G401.6 (cell line): ENCODE measurements around the gene SLC26A11.
"Not testable (repeated sequence)": the region's sequence is repeated elsewhere in the genome, so short reads cannot be mapped to it uniquely, and the experiment has no call there.

Experiments used
- FAIRE-seq: peaks from 2 replicates; lab custom pipeline; 2012; peaks lifted over from hg19 to GRCh38; lab: Jason Lieb, UNC

The SLC26A11 gene

GRCh38 chr17:80196652-80197051, 23.6 kb upstream of the SLC26A11 start:
- no peak for FAIRE-seq

- FAIRE-seq: no peak
Observed at GRCh38 chr17:80198144-80198661, 22.0 kb upstream of the SLC26A11 start.

DNA sequence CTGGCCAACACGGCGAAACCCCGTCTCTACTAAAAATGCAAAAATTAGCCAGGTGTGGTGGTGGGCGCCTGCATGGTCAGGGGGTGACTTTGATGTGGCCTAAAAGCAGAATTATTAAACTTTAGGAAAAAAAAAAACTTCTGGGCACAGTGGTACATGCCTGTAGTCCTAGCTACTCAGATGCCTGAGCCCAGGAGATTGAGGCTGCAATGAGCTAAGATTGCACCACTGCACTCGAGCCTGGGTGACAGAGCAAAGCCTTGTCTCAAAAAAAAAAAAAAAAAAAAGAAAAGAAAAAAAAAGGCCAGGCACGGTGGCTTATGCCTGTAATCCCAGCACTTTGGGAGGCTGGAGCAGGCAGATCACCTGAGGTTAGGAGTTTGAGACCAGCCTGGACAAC, 20.9 kb upstream of the SLC26A11 start:
- FAIRE-seq: not testable (repeated sequence)

DNA sequence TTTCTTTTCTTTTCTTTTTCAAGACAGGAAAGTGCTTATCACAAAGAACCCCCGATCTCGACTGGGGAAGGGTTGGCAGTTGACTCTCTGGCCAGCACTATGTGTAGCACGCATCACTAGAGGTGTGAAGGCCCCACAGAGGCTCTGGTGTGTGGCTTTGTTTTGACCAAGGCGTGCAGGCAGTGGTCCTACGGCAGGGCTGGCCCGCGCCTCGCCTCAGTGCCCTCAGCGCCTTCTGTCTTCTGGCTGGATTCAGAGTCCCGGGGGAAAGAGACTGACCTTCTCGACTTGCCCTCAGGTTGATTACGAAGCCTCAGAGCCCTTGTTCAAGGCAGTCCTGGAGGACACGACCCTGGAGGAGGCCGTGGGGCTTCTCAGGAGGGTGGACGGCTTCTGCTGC, 18.8 kb upstream of the SLC26A11 start:
- FAIRE-seq: no peak

DNA sequence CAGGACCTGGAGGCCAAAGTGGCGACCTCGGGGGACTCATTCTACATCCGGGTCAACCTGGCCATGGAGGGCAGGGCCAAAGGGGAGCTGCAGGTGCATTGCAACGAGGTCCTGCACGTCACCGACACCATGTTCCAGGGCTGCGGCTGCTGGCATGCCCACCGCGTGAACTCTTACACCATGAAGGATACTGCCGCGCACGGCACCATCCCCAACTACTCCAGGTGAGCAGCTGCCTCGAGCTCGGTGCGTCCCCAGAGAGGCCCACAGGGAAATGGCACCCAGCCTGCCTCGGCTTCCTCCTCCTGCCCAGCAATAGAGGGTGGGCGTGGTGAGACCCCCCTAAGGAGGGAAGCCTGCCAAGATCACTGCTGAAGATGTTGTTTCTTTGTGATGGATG, 18.0 kb upstream of the SLC26A11 start:
- FAIRE-seq: no peak

DNA sequence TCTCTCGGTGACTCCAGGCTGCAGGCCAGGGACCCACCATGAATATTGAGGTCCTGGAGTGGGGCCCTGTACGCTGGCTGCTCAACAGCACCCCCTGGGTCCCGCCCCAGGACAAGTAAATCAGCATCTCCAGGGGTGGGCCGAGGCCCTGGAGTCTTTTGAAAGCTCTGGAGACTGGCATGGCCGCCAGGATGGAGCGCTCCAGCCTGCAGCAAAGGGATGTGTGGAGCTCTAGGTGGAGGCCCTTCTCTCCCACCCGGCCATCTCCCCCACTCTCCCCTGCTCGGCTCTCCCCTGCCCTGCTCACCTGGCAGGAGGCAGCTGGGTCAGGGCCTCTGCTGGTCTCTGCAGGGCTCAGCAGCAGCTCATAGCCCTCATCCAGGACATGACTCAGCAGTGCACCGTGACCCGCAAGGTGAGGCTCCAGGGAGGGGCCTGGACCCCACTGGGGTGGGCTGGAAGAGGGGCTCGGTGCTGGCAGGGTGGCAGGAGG, 16.7 kb upstream of the SLC26A11 start:
- FAIRE-seq: no peak

- no peak for FAIRE-seq
Observed at GRCh38 chr17:80204626-80205468, 15.4 kb upstream of the SLC26A11 start.

GRCh38 chr17:80205811-80206210, 14.4 kb upstream of the SLC26A11 start:
- no peak for FAIRE-seq

DNA sequence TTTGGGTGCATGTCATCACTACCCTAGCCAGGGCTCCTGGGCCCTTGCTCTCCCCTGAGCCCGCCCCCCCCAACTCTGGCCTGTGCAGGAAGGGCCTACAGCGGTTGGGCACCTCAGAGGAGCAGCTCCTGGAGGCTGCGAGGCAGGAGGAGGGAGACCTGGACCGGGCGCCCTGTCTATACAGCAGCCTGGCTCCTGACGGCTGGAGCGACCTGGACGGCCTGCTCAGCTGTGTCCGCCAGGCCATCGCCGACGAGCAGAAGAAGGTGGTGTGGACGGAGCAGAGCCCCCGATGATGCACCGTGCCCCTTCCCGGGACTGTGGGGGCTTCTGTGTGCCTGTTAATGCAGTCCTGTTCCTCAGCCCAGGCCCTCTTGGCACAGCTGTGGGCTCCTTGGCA, 12.2 kb upstream of the SLC26A11 start:
- no peak for FAIRE-seq

- FAIRE-seq: no peak
Observed at GRCh38 chr17:80209765-80210164, 10.5 kb upstream of the SLC26A11 start.

DNA sequence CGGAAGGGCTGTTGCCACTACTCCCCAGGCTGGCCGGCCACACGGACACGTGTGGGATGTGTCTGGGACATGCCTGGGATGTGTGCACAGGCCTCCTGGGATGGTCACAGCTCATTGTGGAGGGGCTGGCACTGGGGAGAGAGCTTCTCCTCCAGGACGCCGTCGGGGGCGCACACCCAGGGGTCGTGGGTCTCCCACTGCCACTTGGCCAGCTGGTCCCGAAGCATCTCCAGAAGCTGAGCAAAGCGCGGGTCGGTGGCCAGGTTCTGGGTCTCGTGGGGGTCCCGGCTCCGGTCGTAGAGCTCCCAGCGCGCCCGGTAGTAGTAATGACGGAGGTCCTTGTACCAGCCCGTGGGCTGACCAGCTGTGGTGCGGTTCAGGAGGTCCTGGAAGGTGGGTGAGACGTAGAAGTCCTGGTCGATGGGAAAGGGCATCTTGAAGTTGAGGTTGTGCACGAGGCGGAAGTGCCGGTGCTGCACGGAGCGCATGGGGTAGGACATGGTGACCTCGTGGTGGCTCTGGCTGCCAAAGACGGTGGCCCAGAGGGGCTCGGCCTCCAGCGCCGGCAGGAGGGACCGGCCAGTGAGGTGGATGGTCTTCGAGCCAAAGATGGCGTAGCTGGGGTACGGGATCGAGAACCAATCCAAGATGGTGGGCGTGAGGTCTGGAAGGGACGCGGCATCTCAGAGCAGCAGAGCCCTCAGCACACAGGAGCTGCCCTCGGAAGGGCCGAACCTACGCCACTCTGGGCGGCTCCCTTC, 9.7 kb upstream of the SLC26A11 start:
- FAIRE-seq: no peak

DNA sequence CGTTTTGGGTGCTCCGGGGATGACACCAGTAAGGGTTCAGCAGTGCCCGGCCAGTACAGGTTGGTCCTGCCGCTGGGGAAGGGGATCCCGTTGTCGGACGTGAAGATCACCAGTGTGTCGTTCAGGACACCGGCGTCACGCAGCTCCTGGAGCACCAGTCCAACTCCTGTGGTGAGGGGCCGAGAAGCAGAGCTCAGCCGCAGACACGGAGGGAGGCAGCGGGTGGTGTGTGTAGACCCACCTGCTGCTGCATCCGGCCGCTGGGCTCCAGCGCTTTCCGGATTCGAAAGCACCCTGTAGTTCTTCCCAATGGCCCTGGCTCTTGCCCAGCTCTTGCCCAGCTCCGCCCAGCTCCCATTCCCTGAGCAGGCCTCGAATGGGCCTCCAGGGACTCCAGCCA, 8.1 kb upstream of the SLC26A11 start:
- no peak for FAIRE-seq

GRCh38 chr17:80212511-80212910, 7.7 kb upstream of the SLC26A11 start:
- no peak for FAIRE-seq

DNA sequence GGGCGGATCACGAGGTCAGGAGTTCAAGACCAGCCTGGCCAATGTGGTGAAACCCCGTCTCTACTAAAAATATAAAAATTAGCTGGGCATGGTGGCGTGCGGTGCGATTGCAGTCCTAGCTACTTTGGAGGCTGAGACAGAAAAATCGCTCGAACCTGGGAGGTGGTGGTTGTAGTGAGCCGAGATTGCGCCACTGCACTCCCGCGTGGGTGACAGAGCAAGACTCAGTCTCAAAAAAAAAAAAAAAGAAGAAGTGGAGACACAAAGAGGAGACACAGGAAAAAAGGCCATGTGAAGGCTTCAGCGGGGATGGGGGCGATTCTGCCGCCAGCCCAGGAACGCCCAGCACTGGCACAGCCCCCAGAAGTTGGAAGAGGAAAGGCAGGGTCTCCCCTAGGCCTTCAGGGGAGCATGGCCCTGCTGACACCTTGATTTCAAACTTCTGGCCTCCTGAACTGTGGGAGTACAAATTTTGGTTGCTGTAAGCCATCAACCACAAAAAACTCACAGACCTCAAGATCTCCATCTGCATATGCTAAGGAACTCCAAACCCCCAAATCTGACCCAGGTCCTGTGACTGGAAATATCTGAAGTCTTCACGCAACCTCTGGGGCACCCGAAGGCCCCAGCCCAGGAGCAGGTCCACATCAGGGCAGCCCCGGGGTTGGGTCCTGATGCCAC, 7.1 kb upstream of the SLC26A11 start:
- FAIRE-seq: no peak

GRCh38 chr17:80213643-80213975, 6.6 kb upstream of the SLC26A11 start:
- no peak for FAIRE-seq

GRCh38 chr17:80214012-80214877, 6.0 kb upstream of the SLC26A11 start:
- FAIRE-seq: no peak

GRCh38 chr17:80214878-80215210, 5.4 kb upstream of the SLC26A11 start:
- FAIRE-seq: no peak

DNA sequence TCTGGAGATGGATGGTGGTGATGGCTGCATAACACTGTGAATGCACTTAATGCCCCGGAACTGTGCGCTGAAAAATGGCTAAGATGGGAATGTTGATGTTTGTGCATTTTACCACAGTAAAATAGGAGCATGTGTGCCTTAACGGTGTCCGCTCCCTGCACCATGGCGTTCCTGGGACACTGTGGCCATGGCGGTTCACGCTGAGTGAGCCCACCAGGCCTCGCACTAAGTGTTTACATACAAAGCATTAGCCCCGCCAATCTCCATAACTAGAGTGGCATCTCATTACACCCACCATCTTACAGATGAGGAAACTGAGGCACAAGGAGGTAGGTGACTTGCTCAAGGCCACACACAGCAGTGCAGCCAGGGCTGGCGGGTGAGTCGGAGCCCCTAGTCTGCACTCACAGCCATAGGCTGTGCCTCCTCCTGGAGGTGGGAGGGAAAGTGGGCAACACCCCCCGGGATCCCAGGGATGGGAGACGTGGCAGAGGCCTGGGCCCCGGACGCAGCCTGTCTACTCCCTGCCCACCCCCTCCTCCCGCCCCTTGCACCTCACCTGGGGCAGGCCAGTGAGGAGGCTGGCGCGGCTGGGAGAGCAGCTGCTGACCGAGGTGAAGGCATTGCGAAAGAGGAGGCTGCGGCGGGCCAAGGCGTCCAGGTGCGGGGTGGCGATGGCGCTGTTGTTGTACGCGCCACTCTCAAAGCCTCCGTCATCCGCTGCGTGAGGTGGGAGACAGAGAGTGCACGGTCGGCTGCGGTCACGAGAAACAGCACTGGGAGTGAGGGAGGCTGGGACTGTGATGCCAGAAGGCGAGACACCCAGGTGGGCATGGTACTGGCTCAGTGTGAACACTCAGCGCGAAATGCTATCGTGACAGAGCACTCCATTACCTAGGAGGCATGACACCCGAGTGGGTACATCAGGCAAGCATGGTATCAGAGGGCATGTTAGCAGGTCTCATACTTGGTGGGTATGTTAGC, 3.5 kb upstream of the SLC26A11 start:
- FAIRE-seq: no peak

DNA sequence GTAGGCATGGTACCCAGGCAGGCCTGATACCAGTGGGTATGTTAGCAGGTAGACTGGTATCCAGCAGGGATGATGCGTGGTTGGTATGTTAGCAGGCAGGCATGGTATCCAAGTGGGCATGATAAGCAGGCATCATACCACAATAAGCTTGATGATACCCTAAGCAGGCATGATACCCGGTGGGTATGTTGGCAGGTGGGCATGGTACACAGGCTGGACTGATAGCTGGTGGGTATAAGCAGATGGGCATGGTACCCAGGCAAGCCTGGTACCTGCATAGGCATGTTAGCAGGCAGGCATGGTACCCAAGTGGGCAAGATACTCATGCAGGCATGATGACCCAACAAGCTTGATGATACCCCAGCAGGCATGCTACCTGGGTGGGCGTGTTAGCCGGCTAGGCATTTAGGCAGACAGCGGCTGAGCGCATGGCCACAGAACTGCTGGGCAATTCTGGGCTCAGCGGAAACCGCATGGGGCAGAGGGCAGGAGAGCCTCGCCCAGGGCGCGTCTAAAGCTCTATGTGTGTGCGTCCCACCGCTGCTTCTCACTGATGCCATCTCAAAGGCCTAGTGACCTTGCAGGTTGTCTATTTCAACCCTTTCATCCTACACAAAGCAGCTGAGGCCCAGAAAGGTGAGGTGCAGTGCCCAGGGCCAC, 2.4 kb upstream of the SLC26A11 start:
- FAIRE-seq: no peak

DNA sequence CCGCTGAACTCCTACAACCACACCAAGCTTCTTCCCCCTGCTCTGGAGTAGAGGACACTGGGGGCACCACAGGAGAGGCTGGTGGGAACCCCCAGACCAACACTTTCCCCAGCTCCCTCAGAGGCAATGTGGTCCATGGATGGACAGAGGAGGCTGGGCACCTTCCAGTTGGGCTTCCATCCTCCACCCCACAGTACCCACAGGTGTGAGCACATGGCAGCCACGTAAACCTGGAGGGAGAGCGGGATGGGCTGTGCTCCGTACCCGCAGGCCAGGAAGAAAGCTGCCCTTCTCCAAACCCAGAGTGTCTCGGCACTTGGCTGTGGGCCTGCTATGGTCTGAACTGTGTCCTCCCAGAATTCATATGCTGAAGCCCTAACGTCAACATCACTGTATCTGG, 1.8 kb upstream of the SLC26A11 start:
- FAIRE-seq: no peak
